SK-N-SH (cell line): ENCODE data around the gene OXGR1. TPM values are rescaled to one million over a fixed set of nuclear protein-coding genes. Genes with fewer than 3 reads are reported as not detected.

Experiments
- CTCF ChIA-PET: fragments of 300-600, 350-600 bp; formaldehyde crosslinking; extraction: SDS; loops from one replicate; lab custom pipeline; 2021; lab: Yijun Ruan, JAX
- POLR2A ChIA-PET: fragments of 350-600 bp; sonication (Branson Sonifier 250); formaldehyde crosslinking; extraction: SDS; loops from one replicate; lab custom pipeline; 2020; ENCODE audit warnings: antibody characterized with exemption, inconsistent platforms; lab: Yijun Ruan, JAX
- DNase-seq: peaks from one replicate; pipeline ENCODE4 v3.0.0; 2012
- H2AFZ ChIP-seq: fragments of 200-600 bp; sonication (generic); 2 replicates; pipeline ENCODE4 v1.8.1; 2016; ENCODE audit warnings: antibody characterized with exemption, mild to moderate bottlenecking, low read depth
- H3F3A ChIP-seq: fragments of 200-600 bp; sonication (generic); replicated peaks from 2 replicates; pipeline ENCODE3; 2016; ENCODE audit warnings: antibody characterized with exemption, mild to moderate bottlenecking; ENCODE audit not compliant: insufficient read depth
- H3K27ac ChIP-seq, 2 experiments: fragments of 200-500 bp in 1 of 2; fragments of 200-600 bp in 1 of 2; sonication (Bioruptor generic) in 1 of 2; sonication (generic), shearing (Covaris generic) in 1 of 2; 2 replicates each; pipeline versions ENCODE4 v1.5.1 to v1.6.1; 2014 to 2016; ENCODE audit warnings: low read depth in 2 of 2, inconsistent platforms in 1 of 2, low read length in 1 of 2, mild to moderate bottlenecking in 1 of 2, mixed read lengths in 1 of 2
- H3K27me3 ChIP-seq: fragments of 200-600 bp; sonication (generic), shearing (Covaris generic); 2 replicates; pipeline ENCODE4 v1.6.1; 2016; ENCODE audit warnings: mixed run types; ENCODE audit not compliant: insufficient read depth
- H3K36me3 ChIP-seq, 2 experiments: fragments of 200-500 bp in 1 of 2; fragments of 200-600 bp in 1 of 2; sonication (Bioruptor generic) in 1 of 2; sonication (generic) in 1 of 2; replicated peaks in 1 of 2; 2 replicates each; pipeline versions ENCODE3 to v1.5.1; 2014 to 2016; ENCODE audit warnings: low read length in 1 of 2, mild to moderate bottlenecking in 1 of 2; ENCODE audit not compliant: insufficient read depth in 2 of 2, control insufficient read depth in 1 of 2
- H3K4me1 ChIP-seq, 2 experiments: fragments of 200-500 bp in 1 of 2; fragments of 200-600 bp in 1 of 2; sonication (Bioruptor generic) in 1 of 2; sonication (generic), shearing (Covaris generic) in 1 of 2; 2 replicates each; pipeline versions ENCODE4 v1.5.1 to v1.6.1; 2014 to 2016; ENCODE audit warnings: low read depth in 1 of 2, low read length in 1 of 2, mixed run types in 1 of 2; ENCODE audit not compliant: insufficient read depth in 2 of 2, control insufficient read depth in 1 of 2
- H3K4me2 ChIP-seq: fragments of 200-600 bp; sonication (generic), shearing (Covaris generic); 2 replicates; pipeline ENCODE4 v1.6.1; 2017; ENCODE audit warnings: mixed run types
- H3K4me3 ChIP-seq, 2 experiments: fragments of 200-500 bp in 1 of 2; fragments of 200-600 bp in 1 of 2; sonication (Bioruptor generic) in 1 of 2; sonication (generic), shearing (Covaris generic) in 1 of 2; 2 replicates each; pipeline versions ENCODE4 v1.5.1 to v1.8.1; 2014 to 2016; ENCODE audit warnings: low read depth in 2 of 2, inconsistent platforms in 1 of 2, low read length in 1 of 2, mild to moderate bottlenecking in 1 of 2, mixed read lengths in 1 of 2, moderate library complexity in 1 of 2
- H3K79me2 ChIP-seq: fragments of 200-600 bp; sonication (generic); 2 replicates; pipeline ENCODE4 v1.8.1; 2017; ENCODE audit warnings: mild to moderate bottlenecking; ENCODE audit not compliant: insufficient read depth
- H3K9ac ChIP-seq: fragments of 200-600 bp; sonication (generic); 2 replicates; pipeline ENCODE4 v1.6.1; 2017; ENCODE audit warnings: mixed run types
- H3K9me2 ChIP-seq: fragments of 200-600 bp; sonication (generic); 2 replicates; pipeline ENCODE4 v1.6.1; 2017; ENCODE audit warnings: mixed run types
- H3K9me3 ChIP-seq: fragments of 200-600 bp; sonication (generic); 2 replicates; pipeline ENCODE4 v1.6.1; 2017; ENCODE audit warnings: mixed run types, mild to moderate bottlenecking, moderate library complexity
- H4K20me1 ChIP-seq: fragments of 200-600 bp; sonication (generic); 2 replicates; pipeline ENCODE4 v1.6.1; 2017; ENCODE audit warnings: mild to moderate bottlenecking, mixed run types; ENCODE audit not compliant: insufficient read depth
- ELF1 ChIP-seq: IDR thresholded peaks from 2 replicates; pipeline ENCODE4 v1.4.0; 2012
- GATA2 ChIP-seq: sonication (generic); formaldehyde crosslinking; IDR thresholded peaks from 2 replicates; pipeline ENCODE4 v1.5.0; 2020; ENCODE audit warnings: mild to moderate bottlenecking, missing genetic modification reagents
- MEF2A ChIP-seq: IDR thresholded peaks from 2 replicates; pipeline ENCODE4 v1.4.0; 2012; ENCODE audit warnings: low read depth, borderline replicate concordance
- SIN3A ChIP-seq: IDR thresholded peaks from 2 replicates; pipeline ENCODE4 v1.6.1; 2012; ENCODE audit warnings: low read depth, mild to moderate bottlenecking, low read length, moderate library complexity, borderline replicate concordance
- TEAD4 ChIP-seq: IDR thresholded peaks from 2 replicates; pipeline ENCODE4 v1.4.0; 2012; ENCODE audit warnings: mild to moderate bottlenecking, borderline replicate concordance; ENCODE audit not compliant: insufficient read depth
- WGBS: methylation state at CpG from one replicate; pipeline ENCODE4 v1.1.6; 2017; ENCODE audit warnings: low lambda C conversion rate; 5-methylcytosine and 5-hydroxymethylcytosine counted together
- polyA plus RNA-seq, 3 experiments: library from polyadenylated mRNA; depleted of rRNA; stranded (reverse); fragments of >200 nt; gene quantifications; 2 replicates each; pipeline ENCODE4 v1.2.3, GENCODE V29; 2012
- TF ChIP-seq, protein P1 (sequence below): fragments of 150-350 bp; IDR thresholded peaks from 2 replicates; pipeline ENCODE4 v1.6.1; 2017; ENCODE audit warnings: antibody characterized with exemption, low read length, low read depth, borderline replicate concordance
- TF ChIP-seq, protein P2 (sequence below): IDR thresholded peaks from 2 replicates; pipeline ENCODE4 v1.6.1; 2012; ENCODE audit warnings: mild to moderate bottlenecking, low read depth, low read length, moderate library complexity
- TF ChIP-seq, protein P3 (sequence below): IDR thresholded peaks from 2 replicates; pipeline ENCODE4 v1.4.0; 2012; ENCODE audit warnings: low read depth
- TF ChIP-seq, protein P4 (sequence below): fragments of 150-350 bp; IDR thresholded peaks from 2 replicates; pipeline ENCODE4 v1.6.1; 2016; ENCODE audit warnings: mild to moderate bottlenecking, low read depth, low read length
- TF ChIP-seq, protein P5 (sequence below): IDR thresholded peaks from 2 replicates; pipeline ENCODE4 v1.4.0; 2012; ENCODE audit warnings: low read depth, borderline replicate concordance

Gene OXGR1
- not detected in 2 replicates for polyA plus RNA-seq (2012; rRNA removed)
- not detected in 2 replicates for polyA plus RNA-seq (2012; cell fraction: cytosol; rRNA removed)
- not detected in 2 replicates for polyA plus RNA-seq (2012; cell fraction: nucleus; rRNA removed)

- H3K27ac ChIP-seq: no peak within 1 kb of the TSS
- no peaks in the 10 kb centered on the region for H3K9me3 ChIP-seq
- peaks cover 6% of the 10 kb centered on the region; the same call in 1 of the 2 replicates for H3K27me3 ChIP-seq
- H2AFZ ChIP-seq: no peak within 1 kb of the TSS
- H3F3A ChIP-seq: no peaks in the 10 kb centered on the region
- no peaks in the 10 kb centered on the region for H4K20me1 ChIP-seq
- H3K4me2 ChIP-seq: peak within 1 kb of the TSS; percentile 59; the same call in 1 of the 2 replicates
- H3K4me1 ChIP-seq: peaks cover 0 to 5% of the 10 kb centered on the region in 2 experiments; a peak in 1 of 4 replicates
- peak within 1 kb of the TSS; percentile 29 to 41; a peak in 2 of 4 replicates for H3K4me3 ChIP-seq
- 21% methylated on average over 38 of the region's 52 CpGs for WGBS
- ChIA-PET POLR2A (no interaction called here), CTCF (interaction anchor here (0.8 to 1.8 kb wide), 3 partner anchors 10 to 24 kb away, joined by 3 to 6 read pairs (median 4); no protein-coding TSS in a partner anchor)
- no peak within 1 kb of the TSS for H3K9ac ChIP-seq
- H3K79me2 ChIP-seq: no peaks in the 10 kb centered on the region
- TF ChIP-seq ELF1 (no peak), SIN3A (no peak), MEF2A (no peak), TEAD4 (no peak), GATA2 (no peak)
- TF ChIP-seq, protein P1, sequence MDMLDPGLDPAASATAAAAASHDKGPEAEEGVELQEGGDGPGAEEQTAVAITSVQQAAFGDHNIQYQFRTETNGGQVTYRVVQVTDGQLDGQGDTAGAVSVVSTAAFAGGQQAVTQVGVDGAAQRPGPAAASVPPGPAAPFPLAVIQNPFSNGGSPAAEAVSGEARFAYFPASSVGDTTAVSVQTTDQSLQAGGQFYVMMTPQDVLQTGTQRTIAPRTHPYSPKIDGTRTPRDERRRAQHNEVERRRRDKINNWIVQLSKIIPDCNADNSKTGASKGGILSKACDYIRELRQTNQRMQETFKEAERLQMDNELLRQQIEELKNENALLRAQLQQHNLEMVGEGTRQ: no peak
- TF ChIP-seq, protein P2, sequence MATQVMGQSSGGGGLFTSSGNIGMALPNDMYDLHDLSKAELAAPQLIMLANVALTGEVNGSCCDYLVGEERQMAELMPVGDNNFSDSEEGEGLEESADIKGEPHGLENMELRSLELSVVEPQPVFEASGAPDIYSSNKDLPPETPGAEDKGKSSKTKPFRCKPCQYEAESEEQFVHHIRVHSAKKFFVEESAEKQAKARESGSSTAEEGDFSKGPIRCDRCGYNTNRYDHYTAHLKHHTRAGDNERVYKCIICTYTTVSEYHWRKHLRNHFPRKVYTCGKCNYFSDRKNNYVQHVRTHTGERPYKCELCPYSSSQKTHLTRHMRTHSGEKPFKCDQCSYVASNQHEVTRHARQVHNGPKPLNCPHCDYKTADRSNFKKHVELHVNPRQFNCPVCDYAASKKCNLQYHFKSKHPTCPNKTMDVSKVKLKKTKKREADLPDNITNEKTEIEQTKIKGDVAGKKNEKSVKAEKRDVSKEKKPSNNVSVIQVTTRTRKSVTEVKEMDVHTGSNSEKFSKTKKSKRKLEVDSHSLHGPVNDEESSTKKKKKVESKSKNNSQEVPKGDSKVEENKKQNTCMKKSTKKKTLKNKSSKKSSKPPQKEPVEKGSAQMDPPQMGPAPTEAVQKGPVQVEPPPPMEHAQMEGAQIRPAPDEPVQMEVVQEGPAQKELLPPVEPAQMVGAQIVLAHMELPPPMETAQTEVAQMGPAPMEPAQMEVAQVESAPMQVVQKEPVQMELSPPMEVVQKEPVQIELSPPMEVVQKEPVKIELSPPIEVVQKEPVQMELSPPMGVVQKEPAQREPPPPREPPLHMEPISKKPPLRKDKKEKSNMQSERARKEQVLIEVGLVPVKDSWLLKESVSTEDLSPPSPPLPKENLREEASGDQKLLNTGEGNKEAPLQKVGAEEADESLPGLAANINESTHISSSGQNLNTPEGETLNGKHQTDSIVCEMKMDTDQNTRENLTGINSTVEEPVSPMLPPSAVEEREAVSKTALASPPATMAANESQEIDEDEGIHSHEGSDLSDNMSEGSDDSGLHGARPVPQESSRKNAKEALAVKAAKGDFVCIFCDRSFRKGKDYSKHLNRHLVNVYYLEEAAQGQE: no peak
- TF ChIP-seq, protein P3, sequence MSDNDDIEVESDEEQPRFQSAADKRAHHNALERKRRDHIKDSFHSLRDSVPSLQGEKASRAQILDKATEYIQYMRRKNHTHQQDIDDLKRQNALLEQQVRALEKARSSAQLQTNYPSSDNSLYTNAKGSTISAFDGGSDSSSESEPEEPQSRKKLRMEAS: no peak
- TF ChIP-seq, protein P4, sequence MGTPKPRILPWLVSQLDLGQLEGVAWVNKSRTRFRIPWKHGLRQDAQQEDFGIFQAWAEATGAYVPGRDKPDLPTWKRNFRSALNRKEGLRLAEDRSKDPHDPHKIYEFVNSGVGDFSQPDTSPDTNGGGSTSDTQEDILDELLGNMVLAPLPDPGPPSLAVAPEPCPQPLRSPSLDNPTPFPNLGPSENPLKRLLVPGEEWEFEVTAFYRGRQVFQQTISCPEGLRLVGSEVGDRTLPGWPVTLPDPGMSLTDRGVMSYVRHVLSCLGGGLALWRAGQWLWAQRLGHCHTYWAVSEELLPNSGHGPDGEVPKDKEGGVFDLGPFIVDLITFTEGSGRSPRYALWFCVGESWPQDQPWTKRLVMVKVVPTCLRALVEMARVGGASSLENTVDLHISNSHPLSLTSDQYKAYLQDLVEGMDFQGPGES: no peak
- TF ChIP-seq, protein P5, sequence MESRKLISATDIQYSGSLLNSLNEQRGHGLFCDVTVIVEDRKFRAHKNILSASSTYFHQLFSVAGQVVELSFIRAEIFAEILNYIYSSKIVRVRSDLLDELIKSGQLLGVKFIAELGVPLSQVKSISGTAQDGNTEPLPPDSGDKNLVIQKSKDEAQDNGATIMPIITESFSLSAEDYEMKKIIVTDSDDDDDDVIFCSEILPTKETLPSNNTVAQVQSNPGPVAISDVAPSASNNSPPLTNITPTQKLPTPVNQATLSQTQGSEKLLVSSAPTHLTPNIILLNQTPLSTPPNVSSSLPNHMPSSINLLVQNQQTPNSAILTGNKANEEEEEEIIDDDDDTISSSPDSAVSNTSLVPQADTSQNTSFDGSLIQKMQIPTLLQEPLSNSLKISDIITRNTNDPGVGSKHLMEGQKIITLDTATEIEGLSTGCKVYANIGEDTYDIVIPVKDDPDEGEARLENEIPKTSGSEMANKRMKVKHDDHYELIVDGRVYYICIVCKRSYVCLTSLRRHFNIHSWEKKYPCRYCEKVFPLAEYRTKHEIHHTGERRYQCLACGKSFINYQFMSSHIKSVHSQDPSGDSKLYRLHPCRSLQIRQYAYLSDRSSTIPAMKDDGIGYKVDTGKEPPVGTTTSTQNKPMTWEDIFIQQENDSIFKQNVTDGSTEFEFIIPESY: no peak
- no peaks in the 10 kb centered on the region for H3K9me2 ChIP-seq
- peak; percentile 65 for DNase-seq
- H3K36me3 ChIP-seq: no peaks in the 10 kb centered on the region
Measured at GRCh38 chr13:96994017-96994857, at the start of gene OXGR1. OXGR1 (minus strand) TSS chr13:96994476; CDS start chr13:96987759, 6,717 bp downstream.
